Fibroblast of skin of left quadriceps (primary cell): Measurements from ENCODE around the gene SELENOO.

Experiments used
- DNase-seq, 2 experiments: peaks; one replicate each; pipeline ENCODE4 v3.0.0-alpha.2; 2013; ENCODE audit warnings: low read depth in 2 of 2

SELENOO gene

DNA sequence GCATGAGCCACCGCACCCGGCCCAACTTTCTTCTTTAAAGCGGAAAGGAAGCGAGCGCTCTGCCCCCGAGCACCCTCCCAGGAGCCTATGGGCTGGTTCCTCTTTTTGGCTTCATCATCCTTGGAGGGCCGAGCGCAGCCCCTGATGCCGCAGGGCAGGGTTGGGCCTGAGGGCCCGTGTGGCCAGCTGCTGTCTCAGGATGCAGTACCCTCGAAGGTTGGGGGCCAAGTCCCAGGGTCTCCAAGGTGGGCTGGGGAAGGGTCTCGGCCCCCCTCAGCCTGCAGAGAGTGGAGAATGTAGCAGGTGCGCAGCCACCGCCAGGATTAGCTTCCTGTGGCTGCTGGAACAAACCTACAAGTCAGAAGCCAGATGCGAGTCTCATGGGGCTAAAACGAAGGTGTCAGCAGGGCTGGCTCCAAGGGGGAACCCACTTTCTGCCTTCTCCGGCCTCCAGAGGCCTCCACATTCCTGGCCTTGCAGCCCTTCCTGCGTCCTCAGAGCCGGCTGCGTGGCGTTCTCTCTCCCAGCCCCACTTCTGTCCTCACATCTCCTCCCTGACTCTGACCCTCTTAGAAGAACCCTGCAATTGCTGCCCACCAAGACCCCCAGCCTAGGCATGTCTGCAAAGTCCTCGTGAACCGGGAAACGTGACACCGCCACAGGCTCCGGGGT is 27.4 kb upstream of the SELENOO start:
- no peak for DNase-seq

DNA sequence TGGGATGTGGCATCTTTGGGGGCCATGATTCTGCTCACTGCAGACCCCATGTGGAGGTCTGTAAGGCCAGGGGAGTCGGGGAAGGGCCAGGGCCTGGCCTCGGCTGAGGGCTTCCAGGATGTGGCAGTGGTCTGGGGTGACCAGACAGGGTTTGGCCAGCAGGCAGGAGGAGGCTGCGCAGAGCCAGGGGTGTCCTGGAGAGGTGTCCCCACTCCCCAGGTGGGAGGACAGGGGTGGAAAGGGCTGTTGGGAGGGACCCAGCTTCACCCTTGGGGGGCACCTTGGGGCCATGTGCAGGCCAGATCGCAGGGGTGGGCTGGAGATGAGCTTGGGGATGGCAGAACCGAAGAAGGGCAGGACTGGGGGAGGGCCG is 26.8 kb upstream of the SELENOO start:
- DNase-seq, result no peak

DNA sequence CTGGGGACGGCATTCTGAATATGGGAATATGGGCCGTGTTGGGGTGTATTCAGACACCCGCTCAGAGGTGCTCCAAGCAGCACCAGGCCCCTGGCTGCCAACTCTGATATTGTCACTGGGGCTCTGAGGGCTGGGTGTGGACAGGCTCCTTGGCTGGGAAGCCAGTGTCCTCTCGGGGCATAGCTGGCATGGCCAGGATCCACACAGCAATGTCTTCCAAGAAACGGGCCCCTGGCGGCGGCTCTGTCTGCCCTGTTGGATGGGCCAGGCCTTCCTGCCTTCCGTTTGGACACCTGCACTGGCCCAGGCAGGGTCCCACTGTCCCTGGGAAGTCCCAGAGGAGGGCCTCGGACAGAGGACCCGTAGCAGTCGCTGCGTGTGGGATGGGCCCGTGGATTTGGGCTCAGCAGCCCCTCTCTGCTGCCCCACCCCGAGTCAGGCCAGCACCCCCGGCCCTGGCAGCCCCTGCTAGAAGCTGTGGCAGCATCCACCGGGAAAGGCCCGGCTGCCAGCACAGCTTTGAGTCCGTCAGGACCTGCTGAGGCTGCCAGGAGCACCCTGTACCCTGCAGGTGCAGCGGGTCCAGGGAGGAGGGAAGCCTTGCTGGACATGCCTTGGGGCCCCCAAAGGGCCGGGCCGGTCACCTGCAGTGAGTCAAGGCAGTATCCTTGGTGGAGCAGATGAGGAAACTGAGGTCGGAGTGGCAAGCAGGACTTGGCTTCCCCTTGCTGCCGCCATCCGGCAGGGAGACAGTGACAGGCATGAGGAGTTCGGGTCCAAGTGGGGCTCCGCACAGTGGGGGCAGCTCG is 26.2 kb upstream of the SELENOO start:
- DNase-seq, result no peak

DNA sequence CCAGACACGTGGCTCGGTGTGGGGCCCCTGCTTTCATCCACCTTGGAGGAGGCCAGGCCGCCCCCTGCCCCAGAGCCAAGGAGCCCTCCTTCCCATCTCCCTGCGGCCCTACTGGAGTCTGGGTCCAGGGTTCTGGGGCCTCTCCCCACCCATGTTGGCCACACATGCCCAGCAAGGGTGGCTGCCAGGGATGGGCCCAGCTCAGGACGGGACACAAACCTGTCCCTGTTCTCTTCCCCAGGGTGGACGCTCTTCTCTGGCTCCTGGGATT is 25.7 kb upstream of the SELENOO start:
- DNase-seq, result no peak

DNA sequence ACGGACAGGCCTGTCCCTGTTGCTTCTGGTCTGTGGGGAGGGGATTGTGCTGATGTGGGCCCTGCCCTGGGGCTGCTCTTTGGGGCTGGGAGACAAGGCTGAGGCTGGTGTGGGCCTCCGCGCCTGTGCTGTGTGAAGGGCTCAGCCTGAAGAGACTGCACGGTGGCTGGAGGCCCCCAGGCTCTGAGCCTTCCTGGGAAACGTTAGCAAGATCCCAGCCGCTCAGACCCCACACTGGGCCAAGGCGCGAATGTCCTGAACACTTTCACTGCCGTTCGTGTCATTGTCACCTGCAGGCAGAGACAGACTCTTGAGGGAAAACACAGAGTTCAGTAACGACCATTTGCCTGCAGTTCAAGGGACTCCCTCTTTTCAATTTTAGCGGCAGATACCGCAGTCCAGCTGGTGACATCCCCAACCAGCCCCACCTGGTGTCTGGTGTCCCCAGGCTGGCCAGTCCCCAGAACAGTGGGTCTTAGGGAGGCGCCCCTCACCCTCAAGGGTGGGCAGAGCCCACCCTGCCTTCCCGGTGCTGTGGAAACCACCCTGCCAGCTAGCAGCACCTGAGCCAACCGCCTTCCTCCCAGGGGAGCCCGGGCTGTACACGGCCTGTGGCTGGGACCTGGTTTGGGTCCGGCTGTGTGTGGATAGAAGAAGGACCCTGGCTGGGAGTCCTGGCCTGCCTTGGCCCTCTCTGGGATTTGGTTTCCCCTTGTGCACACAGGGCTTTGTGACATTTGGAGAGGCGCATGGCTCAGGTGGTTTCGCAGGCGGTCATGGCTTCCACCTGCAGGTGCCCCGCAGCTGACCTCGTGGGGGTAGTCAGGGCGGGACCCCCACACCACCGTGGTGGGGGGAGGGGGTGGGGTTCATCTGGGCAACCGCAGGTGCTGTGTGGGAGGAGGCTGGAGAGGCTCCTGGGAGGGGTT is 24.6 kb upstream of the SELENOO start:
- DNase-seq, result no peak

DNA sequence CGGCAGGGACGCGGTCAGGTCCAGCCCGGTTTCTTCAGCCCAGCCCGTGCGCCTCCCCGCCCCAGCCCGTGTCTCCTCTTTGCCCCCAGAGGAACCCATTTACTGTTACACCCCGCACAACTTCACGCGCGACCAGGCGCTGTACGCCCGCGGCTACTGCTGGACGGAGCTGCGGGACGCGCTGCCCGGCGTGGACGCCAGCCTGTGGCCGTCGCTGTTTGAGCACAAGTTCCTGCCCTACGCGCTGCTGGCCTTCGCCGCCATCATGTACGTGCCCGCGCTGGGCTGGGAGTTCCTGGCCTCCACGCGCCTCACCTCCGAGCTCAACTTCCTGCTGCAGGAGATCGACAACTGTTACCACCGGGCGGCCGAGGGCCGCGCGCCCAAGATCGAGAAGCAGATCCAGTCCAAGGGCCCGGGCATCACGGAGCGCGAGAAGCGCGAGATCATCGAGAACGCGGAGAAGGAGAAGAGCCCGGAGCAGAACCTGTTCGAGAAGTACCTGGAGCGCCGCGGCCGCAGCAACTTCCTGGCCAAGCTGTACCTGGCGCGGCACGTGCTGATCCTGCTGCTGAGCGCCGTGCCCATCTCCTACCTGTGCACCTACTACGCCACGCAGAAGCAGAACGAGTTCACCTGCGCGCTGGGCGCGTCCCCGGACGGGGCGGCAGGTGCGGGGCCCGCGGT is 23.8 kb upstream of the SELENOO start:
- no peak for DNase-seq

DNA sequence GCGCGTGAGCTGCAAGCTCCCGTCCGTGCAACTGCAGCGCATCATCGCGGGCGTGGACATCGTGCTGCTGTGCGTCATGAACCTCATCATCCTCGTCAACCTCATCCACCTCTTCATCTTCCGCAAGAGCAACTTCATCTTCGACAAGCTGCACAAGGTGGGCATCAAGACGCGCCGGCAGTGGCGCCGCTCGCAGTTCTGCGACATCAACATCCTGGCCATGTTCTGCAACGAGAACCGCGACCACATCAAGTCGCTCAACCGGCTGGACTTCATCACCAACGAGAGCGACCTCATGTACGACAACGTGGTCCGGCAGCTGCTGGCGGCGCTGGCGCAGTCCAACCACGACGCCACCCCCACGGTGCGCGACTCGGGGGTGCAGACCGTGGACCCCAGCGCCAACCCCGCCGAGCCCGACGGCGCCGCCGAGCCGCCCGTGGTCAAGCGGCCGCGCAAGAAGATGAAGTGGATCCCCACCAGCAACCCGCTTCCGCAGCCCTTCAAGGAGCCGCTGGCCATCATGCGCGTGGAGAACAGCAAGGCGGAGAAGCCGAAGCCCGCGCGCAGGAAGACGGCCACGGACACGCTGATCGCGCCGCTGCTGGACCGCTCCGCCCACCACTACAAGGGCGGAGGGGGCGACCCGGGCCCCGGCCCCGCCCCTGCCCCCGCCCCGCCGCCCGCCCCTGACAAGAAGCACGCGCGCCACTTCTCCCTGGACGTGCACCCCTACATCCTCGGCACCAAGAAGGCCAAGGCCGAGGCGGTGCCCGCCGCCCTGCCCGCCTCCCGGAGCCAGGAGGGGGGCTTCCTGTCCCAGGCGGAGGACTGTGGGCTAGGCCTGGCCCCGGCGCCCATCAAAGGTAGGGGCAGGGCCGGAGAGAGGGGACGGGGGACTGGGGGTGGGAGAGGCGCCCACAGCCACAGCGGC is 23.0 kb upstream of the SELENOO start:
- DNase-seq, result no peak

DNA sequence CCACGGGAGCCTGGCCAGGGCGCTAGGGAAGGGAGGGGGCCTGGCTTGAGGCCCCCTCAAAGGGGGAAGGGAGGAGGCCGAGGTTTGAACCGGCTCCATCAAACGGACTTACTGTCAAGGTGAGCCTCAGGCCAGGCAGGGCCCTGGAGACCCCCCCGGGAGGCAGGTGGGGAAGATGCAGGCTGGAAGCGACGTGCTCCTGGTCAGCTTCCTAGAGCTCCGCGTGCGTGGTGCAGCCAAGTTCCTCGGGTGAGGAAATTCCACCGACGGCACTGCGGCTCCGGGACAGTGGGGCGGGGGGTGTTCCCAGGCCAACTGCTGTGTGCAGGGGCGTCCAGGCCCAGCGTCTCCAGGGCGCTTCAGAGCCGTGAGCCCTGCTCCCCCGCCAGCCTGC is 22.3 kb upstream of the SELENOO start:
- DNase-seq, result no peak

DNA sequence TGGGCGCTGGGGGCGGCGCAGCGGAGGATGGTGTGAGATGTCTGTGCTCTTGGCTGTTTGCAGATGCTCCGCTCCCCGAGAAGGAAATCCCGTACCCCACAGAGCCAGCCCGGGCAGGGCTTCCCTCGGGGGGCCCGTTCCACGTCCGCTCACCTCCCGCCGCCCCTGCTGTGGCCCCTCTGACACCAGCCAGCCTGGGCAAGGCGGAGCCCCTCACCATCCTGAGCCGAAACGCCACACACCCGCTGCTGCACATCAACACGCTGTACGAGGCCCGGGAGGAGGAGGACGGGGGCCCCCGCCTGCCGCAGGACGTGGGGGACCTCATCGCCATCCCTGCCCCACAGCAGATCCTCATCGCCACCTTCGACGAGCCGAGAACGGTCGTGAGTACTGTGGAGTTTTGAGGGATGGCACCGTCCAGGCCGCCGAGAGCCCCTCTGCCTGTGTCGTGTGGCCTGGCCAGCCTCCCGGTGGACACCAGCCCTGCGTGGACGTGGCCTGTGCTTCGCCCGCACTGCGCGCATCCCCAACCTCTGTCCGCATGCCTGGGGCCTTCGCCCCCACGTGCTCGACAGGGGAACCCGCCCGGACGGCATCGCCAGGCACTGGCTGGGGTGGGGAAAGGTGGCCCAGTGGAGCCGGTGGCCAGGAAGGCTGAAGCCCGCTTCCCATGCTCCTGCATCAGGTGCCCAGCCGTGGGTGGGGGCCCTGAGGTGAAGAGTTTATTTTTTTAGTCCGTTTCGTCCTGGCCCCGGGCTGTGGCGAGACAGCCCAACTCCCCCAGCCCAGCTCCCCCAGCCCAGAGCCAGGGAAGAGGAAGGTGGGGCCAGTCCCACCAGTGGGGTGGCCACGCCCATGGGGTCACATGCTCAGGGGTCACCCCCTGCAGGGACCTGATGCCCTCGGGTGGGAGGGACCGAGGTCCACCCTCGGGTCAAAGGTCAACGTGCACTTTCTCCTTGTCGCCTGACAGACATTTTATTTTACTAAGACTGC is 21.6 kb upstream of the SELENOO start:
- DNase-seq, result no peak

DNA sequence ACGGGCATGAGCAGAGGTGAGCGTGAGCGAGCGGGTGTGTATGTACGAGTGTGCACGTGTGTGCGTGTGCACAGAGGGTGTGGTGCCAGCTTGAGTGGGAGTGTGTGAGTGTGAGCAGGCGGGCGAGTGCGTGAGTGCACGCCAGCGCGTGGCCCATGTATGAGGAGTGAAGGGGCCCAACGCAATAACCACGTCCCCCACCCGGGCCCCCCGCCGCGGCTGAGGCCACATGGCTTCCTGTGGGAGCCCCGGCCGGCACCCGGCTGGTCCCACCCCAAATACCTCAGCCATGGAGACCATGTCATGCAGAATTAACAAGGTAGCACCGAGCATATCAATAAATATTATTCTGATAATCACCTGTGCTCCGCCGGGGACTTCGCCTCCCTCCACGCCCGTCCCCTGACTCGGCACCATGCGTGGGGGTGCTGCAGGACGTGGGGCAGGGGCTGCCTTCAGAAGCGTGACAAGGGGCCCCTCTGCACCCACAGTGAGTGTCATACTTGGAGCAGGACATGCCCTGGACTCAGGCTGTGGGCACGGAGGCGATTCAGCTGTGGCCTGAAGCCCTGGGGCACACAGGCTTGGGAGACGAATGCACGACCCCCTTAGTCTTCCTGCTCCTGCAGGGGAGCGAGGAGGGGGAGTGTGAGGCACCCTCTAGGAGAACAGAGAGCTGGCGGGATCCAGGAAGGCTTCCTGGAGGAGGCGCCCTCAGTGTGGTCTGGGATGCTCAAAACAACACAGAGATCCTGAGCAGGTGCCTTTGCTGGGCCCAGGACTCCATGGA is 20.7 kb upstream of the SELENOO start:
- DNase-seq, result no peak

DNA sequence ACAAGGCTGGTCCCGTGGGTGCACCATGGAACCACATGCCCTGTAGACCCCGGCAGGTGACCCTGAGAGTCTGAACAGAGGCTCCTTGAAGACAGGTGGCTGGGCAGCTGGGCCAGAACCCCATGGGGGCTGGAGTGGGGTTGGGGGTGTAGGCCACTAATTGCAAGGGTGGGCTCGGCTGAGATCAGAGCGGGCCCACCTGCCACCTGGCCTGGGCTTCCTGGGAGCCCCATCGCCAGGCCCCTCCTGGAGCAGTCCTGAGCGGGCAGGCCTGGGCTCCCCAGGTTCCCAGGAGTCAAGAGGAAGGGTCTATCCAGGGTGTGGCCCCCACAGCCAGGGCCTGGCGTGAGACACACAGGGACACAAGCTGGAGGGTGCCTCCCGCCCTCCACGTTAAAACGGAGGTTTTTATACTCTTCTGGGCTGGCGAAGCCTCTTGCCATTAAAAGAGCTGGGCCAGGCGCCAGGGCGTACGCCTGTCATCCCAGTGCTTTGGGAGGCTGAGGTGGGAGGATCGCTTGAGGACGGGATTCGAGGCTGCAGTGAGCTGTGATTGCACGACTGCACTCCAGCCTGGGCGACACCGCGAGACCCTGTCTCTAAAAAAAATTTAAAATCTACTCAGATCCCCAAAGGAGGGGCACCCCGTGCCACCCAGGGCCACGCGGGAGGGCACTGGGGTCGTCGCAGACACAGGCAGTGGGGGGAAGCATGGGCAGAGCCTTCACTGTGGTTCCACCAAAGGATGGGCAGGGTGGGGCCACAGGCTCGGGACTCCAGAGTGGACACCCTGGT is 19.9 kb upstream of the SELENOO start:
- DNase-seq, result no peak

DNA sequence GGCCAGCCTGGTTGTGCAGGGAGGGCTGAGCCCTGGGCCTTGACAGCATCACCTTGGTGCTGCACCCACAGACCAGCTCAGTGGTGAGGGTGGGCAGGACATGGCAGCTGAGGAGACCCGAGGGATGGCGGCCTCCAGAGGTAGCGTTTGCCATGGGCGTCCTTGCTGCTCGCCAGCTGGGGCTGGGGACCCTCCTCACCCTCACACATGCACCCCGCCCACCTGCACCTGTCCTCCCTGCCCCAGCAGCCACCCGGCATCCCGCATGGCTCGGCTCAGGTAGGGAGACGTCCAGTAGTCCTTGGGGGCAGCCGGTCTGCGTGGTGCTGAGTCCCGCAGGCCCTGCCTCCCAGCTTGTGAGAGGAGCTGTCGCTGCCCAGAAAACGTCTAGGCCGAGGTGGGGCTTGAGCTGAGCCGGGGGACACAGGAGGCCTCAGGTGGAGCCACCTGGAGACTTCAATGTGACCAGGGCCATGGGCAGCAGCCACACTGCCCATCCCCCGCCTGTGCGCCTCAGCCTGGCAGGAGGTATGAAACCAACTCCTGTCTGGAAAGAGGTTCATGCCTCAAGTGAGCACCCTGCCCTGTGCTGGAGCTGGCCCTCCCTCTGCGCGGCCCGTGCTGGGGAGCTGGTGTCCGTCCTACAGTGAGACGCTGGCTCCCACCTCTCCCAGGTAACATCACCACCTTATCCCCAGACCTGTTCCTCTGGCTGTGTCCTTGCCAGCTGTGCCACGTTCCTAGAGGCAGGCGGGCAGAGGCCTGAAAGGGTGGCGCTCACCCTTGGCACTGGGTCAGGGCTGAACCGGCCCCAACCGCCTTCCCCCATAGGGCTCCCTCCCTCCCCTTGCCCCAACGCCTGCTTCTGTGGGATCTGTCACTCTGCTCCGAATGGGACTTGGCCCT is 18.4 kb upstream of the SELENOO start:
- DNase-seq, result no peak

DNA sequence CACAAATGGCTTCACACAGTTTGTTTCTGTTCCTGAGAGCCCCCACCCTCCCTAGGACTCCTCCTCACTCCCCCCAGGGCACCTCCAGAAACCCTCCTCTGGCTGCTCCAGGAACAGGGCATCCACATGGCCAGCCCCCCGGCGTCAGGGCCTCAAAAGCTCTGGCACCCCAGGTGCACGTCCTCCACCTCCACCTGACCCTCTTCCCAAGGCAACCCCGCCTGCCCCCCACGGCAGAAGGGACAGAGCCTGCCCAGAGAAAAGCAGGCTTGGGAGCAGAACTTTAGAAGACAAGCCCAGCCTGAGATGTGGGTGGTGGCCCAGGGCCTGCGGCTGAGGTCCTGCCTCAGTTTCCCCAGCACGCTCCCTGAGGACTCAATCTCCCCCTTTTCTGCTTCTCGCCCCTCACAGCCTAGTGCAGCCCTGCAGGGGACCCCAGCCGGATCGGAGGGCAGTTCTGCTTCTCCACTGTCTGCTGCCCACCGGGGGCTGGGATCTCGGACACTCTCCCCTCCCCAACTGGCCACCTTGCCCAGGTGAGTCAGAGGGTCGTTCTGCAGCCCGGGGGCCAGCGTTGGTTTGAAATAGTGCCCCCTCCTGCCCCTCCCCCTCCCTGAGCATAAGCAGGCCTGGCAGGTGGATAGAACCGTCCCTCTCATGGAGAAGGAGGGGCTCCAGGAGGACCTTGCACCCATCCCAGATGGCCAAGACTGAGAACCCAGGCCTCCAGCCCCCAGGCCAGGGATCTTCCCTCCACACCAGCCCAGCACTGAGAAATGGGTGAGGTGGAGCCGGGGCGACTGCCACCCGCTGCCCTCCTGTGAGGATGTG is 17.5 kb upstream of the SELENOO start:
- DNase-seq, result no peak

DNA sequence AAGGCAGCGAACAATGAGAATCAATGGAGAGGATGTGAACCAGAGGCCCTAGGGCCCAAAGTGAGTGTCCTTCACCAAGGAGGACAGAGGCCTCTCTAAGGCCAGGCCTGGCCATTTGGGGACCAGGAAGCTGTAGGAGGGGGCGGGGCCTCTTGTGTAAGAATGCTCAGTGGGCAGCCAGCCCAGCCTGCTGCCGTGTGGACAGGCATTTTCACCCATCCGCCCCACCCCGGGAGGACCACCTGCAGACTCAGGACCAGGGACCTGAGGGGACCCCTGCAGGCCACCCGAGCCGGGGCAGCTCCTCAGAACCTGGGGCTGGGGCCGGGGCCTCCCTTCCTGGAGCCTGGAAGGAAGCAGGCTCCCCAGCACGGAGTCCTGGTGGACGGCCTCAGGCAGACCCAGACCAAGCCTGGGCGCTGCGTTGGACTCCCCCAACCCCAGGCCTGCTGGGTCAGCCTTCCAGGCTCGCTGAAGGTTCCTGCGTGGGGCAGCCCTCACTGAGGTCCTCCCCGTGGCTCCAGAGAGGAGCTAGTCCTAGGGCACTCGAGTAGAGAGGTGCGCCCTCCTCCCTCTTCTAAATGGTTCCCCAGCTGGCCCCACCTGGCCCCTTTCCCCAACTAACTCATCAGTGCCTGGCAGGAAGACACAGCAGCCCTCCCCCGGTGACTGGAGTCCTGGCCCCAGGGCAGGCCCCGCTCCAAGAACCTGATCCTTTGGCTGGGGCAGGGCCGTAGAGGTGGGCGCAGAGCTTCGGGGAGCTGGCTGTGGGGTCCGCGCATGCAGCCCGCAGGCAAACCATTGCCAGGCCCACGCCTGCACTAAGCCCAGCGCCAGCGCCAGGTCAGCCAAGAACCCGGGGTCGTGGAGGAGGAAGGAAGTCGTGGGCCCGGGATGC is 16.6 kb upstream of the SELENOO start:
- DNase-seq, result no peak

DNA sequence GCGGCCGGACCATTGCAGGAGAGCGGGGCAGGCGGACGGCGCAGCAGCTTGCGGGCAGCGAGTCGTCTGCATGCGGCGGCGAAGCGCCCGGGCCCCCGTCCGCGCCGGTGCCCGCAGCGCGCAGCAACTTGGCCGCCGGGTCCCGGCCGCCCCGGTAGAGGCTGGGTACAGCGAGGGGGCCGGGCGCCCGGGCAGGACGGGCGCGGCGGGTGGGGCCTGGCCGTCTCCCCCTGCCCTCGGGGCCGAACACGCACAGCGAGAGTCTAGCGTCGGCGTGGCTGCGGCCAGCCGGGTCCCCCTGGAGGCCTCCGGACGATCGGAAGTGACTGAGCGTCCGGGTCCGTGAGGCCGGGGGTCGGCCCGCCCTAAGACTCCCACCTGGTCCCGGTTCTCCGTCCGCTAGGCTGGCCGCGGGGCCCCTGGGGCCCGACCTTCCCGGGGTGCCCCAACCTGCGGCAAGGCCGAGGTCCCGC is 15.9 kb upstream of the SELENOO start:
- no peak for DNase-seq
